Activated CD4-positive, alpha-beta T cell treated with anti-CD3 and anti-CD28 coated beads, Interleukin-2, amount 50 U/mL, for 1 hour (primary cell): ENCODE results near the gene TAF1A.

Experiments
- DNase-seq: peaks from one replicate; pipeline ENCODE4 v3.0.0-alpha.2; 2020

The TAF1A gene

GRCh38 chr1:222529916-222530315, 59.8 kb downstream of the TAF1A start:
- DNase-seq, result no peak

- no peak for DNase-seq
These were observed 60.6 kb downstream of the TAF1A start for GRCh38 chr1:222529181-222529580.

- no peak for DNase-seq
These were observed 63.8 kb downstream of the TAF1A start for GRCh38 chr1:222525951-222526350.

GRCh38 chr1:222523852-222524251, 65.9 kb downstream of the TAF1A start:
- DNase-seq, result no peak

GRCh38 chr1:222522105-222522915, 67.4 kb downstream of the TAF1A start:
- DNase-seq, result no peak

GRCh38 chr1:222521299-222522104, 68.2 kb downstream of the TAF1A start:
- no peak for DNase-seq
